ENCODE results near the gene POLR2F. TPM values are rescaled to one million over a fixed set of nuclear protein-coding genes. Genes with fewer than 3 reads are reported as not detected.

POLR2F gene
- total RNA-seq, 1 experiment from 2014 or later, result 141 TPM

DNA sequence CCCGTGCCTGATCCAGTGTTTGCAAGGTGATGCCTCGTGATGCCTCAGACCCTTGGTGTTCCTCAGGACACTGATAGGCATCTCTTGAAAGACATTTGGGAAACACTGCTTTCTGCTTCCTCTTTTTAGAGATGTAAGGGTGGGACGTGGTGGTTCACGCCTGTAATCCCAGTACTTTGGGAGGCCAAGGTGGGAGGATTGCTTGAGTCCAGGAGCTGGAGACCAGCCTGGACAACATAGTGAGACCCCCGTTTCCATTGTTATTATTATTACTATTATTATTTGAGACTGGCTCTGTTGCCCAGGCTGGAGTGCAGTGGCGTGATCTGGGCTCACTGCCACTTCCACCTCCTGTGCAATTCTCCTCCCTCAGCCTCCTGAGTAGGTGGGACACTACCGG, 37.4 kb downstream of the POLR2F start:
- Histone ChIP-seq H3K9me3 (ENCODE audit: control insufficient read depth, low read depth, low read length) (no peaks in the 10 kb centered on the region), H2AK5ac (ENCODE audit: insufficient read length, low read length) (no peak overlapping the region), H3K27me3 (ENCODE audit: insufficient read depth, low read length) (no peaks in the 10 kb centered on the region), H2BK120ac (ENCODE audit: low read depth, low read length, poor library complexity, severe bottlenecking) (no peak overlapping the region), H3K23ac (ENCODE audit: insufficient read length, low read depth, low read length) (no peak overlapping the region), H4K91ac (ENCODE audit: insufficient read length, low read depth, low read length) (no peak overlapping the region), H3K14ac (ENCODE audit: insufficient read depth, low read length) (no peak overlapping the region), H3T11ph (ENCODE audit: low read length) (no peak overlapping the region), H2BK15ac (ENCODE audit: low read depth, low read length) (no peak overlapping the region), H3K4ac (ENCODE audit: low read depth, low read length) (no peak overlapping the region), H4K8ac (replicated peaks; ENCODE audit: insufficient read length, low read depth, low read length) (no peak overlapping the region), H4K20me1 (ENCODE audit: control insufficient read depth, insufficient read depth, insufficient read length) (no peaks in the 10 kb centered on the region), H3K18ac (ENCODE audit: insufficient read length, low read depth, low read length) (no peak overlapping the region), H3K27ac (ENCODE audit: insufficient read length, low read depth, low read length) (no peak overlapping the region), H3K9ac (ENCODE audit: extremely low read depth, insufficient read length, low read length) (no peak overlapping the region), H3K23me2 (ENCODE audit: insufficient read length, low read depth, low read length, poor library complexity, severe bottlenecking) (no peaks in the 10 kb centered on the region), H2AFZ (ENCODE audit: low read length) (no peak overlapping the region), H3K4me2 (ENCODE audit: insufficient read depth, insufficient read length, low read length) (no peak overlapping the region), H3K4me1 (ENCODE audit: insufficient read depth, low read length) (no peaks in the 10 kb centered on the region; the same call in 1 of the 2 replicates), H3K56ac (ENCODE audit: insufficient read length, low read depth, low read length) (no peak overlapping the region), H2BK20ac (ENCODE audit: low read depth, low read length, poor library complexity, severe bottlenecking) (no peak overlapping the region), H2BK5ac (ENCODE audit: insufficient read length, low read length) (no peak overlapping the region), H3K79me2 (ENCODE audit: insufficient read depth, low read length) (no peaks in the 10 kb centered on the region), H4K5ac (ENCODE audit: insufficient read length, low read depth, low read length) (no peak overlapping the region), H3K79me1 (ENCODE audit: insufficient read depth, low read depth, low read length, poor library complexity, severe bottlenecking) (no peaks in the 10 kb centered on the region), H2BK12ac (ENCODE audit: insufficient read length, low read depth, low read length) (no peak overlapping the region)
- Mint-ChIP-seq H3K36me3 (ENCODE audit: insufficient read depth in 1 of 3, low read depth in 3 of 3) (no peaks in the 10 kb centered on the region), H3K27ac (no peak overlapping the region), H3K4me3 (no peak overlapping the region), H3K4me1 (peaks cover 5 to 7% of the 10 kb centered on the region in 2 experiments), H3K9me3 (no peaks in the 10 kb centered on the region), H3K27me3 (ENCODE audit: low read depth) (peaks cover 10% of the 10 kb centered on the region)
- WGBS (ENCODE audit: extremely low coverage, insufficient read length, low lambda C conversion rate), result no CpG with 5 or more reads among the region's 7 CpGs
- TF ChIP-seq, protein P1, sequence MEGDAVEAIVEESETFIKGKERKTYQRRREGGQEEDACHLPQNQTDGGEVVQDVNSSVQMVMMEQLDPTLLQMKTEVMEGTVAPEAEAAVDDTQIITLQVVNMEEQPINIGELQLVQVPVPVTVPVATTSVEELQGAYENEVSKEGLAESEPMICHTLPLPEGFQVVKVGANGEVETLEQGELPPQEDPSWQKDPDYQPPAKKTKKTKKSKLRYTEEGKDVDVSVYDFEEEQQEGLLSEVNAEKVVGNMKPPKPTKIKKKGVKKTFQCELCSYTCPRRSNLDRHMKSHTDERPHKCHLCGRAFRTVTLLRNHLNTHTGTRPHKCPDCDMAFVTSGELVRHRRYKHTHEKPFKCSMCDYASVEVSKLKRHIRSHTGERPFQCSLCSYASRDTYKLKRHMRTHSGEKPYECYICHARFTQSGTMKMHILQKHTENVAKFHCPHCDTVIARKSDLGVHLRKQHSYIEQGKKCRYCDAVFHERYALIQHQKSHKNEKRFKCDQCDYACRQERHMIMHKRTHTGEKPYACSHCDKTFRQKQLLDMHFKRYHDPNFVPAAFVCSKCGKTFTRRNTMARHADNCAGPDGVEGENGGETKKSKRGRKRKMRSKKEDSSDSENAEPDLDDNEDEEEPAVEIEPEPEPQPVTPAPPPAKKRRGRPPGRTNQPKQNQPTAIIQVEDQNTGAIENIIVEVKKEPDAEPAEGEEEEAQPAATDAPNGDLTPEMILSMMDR (conservative IDR thresholded peaks at IDR 0.05), result no peak
- no peak for DNase-seq

Data from H9 (cell line).